ENCODE measurements around the gene TSEN2. TPM values are rescaled to one million over a fixed set of nuclear protein-coding genes. Genes with fewer than 3 reads are reported as not detected.
"Not testable (repeated sequence)": the region's sequence is repeated elsewhere in the genome, so short reads cannot be mapped to it uniquely, and the experiment has no call there.

TSEN2 gene
- total RNA-seq, 1 donor: 12.7 TPM

- Histone ChIP-seq H3K9me3 (ENCODE audit: low read depth, low read length) (no peaks in the 10 kb centered on the region), H3K4me1 (ENCODE audit: insufficient read depth, low read length) (no peaks in the 10 kb centered on the region), H3K4me3 (ENCODE audit: low read length) (no peak overlapping the region), H3K27me3 (ENCODE audit: insufficient read depth, low read length) (no peaks in the 10 kb centered on the region)
Measured at GRCh38 chr3:12522721-12523120, 38.4 kb downstream of the TSEN2 start.

DNA sequence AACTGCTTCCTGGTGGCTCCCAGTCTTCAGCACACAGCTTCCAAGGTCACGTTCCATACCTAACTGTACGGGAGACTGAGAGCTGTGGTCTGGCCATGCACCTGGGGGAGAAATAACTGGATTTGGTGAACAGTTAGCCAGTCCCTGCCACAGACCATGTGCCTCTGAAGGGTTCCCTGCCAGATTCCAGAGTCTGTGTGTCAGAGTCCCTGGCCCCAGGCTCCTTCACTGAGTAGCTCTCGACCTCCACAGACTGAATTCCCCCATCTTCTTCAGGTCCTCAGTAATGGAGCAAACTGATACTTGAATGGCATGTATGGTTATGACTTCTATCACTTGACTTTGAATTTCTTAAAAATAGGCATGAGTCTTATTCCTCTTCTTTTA lies 43.5 kb downstream of the TSEN2 start:
- no peaks in the 10 kb centered on the region for H3K9me3 ChIP-seq (ENCODE audit: low read depth, low read length)
- no peaks in the 10 kb centered on the region for H3K4me1 ChIP-seq (ENCODE audit: insufficient read depth, low read length)
- no peak overlapping the region for H3K4me3 ChIP-seq (ENCODE audit: low read length)
- H3K27me3 ChIP-seq (ENCODE audit: insufficient read depth, low read length): no peaks in the 10 kb centered on the region

DNA sequence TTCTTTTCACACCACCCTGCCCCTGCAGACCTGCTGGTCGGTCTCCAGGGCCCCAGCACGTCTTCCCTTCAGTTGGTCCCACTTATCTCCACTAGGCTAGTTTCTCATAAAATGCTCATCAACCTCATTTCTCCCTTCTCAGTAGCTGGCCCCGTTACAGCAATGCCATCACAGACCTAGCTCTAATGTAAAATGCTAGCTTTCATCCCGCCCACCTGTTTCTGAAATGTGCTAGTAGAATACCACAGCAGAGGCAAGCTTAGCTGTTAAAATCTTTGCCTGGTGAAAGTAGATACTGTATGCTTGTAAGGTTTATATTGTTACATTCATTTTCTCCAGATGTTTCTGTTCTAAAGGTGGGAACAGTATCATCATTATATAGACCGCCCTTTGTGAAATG lies 47.9 kb downstream of the TSEN2 start:
- Histone ChIP-seq H3K27me3 (ENCODE audit: insufficient read depth, low read length) (no peaks in the 10 kb centered on the region), H3K4me1 (ENCODE audit: insufficient read depth, low read length) (no peaks in the 10 kb centered on the region), H3K4me3 (ENCODE audit: low read length) (no peak overlapping the region), H3K9me3 (ENCODE audit: low read depth, low read length) (no peaks in the 10 kb centered on the region)

- H3K9me3 ChIP-seq (ENCODE audit: low read depth, low read length): no peaks in the 10 kb centered on the region
Measured at GRCh38 chr3:12536423-12536822, 52.1 kb downstream of the TSEN2 start.

DNA sequence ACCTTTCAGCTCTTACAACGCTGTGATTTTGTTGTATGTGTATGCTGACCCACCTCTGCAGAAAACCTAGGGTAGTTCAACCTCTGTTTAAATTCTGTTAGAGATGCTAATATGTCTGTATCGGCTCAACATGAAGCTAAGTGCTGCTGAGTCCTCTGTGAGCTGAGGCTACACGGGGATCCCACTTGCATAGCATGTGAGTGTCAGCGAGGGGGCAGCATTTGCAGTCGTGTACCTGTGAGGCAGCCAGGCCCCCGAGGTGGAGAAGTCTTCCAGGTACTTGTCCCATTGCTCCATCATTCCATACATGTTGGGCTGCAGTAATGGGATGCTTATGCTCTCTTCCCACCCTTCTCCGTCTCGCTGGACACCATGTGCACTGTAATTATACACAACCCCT lies 57.3 kb downstream of the TSEN2 start:
- no peaks in the 10 kb centered on the region for H3K4me1 ChIP-seq (ENCODE audit: insufficient read depth, low read length)
- no peak overlapping the region for H3K4me3 ChIP-seq (ENCODE audit: low read length)
- H3K27me3 ChIP-seq (ENCODE audit: insufficient read depth, low read length): no peaks in the 10 kb centered on the region
- H3K9me3 ChIP-seq (ENCODE audit: low read depth, low read length): no peaks in the 10 kb centered on the region

More at GRCh38 chr3:12536423-12536822, 52.1 kb downstream of the TSEN2 start:
- H3K4me1 ChIP-seq (ENCODE audit: insufficient read depth, low read length): no peaks in the 10 kb centered on the region
- H3K27me3 ChIP-seq (ENCODE audit: insufficient read depth, low read length): no peaks in the 10 kb centered on the region
- H3K4me3 ChIP-seq (ENCODE audit: low read length): no peak overlapping the region

GRCh38 chr3:12543497-12543896 lies 59.2 kb downstream of the TSEN2 start:
- H3K9me3 ChIP-seq (ENCODE audit: low read depth, low read length); H3K27me3 ChIP-seq (ENCODE audit: insufficient read depth, low read length): not testable (repeated sequence)

DNA sequence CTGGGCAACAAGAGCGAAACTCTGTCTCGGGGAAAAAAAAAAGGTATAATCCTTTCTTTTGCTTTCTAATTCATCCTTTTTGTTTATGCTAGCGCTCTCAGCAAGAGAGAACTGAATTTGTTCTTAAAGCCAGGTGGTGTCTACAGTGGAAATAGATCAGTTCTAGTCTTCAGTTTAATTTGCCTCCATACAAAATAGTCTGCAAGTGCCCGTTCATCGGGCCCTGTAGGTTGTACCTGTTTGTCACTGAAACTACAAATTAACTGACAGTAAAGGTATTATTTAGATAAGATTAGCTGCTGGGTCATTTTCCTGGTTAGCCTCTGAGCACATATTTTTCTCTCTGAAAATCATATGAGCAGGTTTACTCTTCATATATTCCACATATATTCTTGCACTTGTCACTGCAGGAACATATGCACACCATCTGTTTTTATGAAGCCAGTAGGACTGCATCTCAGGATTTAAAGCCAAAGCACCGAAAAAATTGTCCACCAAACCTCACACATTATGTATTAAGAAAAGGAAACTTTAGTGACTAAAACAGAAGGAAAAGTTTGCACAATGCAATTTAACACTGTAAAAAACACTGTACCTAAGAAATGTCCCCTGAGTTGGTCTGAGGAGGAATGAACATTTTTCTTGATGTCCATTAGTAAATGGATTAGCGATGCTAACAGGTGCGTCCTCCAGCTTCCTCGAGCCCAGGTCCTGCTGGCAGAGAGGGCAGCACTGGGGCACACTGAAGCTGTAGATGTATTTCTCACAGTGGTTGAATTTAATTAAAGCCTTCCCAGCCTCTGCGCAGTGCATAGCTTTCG lies 60.6 kb downstream of the TSEN2 start:
- Histone ChIP-seq H3K27me3 (ENCODE audit: insufficient read depth, low read length) (no peaks in the 10 kb centered on the region), H3K4me3 (ENCODE audit: low read length) (no peak overlapping the region), H3K4me1 (ENCODE audit: insufficient read depth, low read length) (no peaks in the 10 kb centered on the region), H3K9me3 (ENCODE audit: low read depth, low read length) (no peaks in the 10 kb centered on the region)

More at GRCh38 chr3:12543497-12543896, 59.2 kb downstream of the TSEN2 start:
- not testable (repeated sequence) for H3K4me3 ChIP-seq (ENCODE audit: low read length); H3K4me1 ChIP-seq (ENCODE audit: insufficient read depth, low read length)

- Histone ChIP-seq H3K27me3 (ENCODE audit: insufficient read depth, low read length) (no peaks in the 10 kb centered on the region), H3K4me1 (ENCODE audit: insufficient read depth, low read length) (no peaks in the 10 kb centered on the region), H3K9me3 (ENCODE audit: low read depth, low read length) (no peaks in the 10 kb centered on the region), H3K4me3 (ENCODE audit: low read length) (no peak within 1 kb of the TSS)
Measured at GRCh38 chr3:12545473-12545791, 61.2 kb downstream of the TSEN2 start, which contains the start of gene MKRN2OS. Gene MKRN2OS, minus strand, starts transcription at chr3:12545499. Its CDS starts 35 bp downstream, at chr3:12545464.

- Histone ChIP-seq H3K9me3 (ENCODE audit: low read depth, low read length) (no peaks in the 10 kb centered on the region), H3K4me1 (ENCODE audit: insufficient read depth, low read length) (peaks cover 9% of the 10 kb centered on the region), H3K27me3 (ENCODE audit: insufficient read depth, low read length) (peaks cover 17% of the 10 kb centered on the region), H3K4me3 (ENCODE audit: low read length) (no peak overlapping the region)
Measured at GRCh38 chr3:12549971-12550760, 65.9 kb downstream of the TSEN2 start.

DNA sequence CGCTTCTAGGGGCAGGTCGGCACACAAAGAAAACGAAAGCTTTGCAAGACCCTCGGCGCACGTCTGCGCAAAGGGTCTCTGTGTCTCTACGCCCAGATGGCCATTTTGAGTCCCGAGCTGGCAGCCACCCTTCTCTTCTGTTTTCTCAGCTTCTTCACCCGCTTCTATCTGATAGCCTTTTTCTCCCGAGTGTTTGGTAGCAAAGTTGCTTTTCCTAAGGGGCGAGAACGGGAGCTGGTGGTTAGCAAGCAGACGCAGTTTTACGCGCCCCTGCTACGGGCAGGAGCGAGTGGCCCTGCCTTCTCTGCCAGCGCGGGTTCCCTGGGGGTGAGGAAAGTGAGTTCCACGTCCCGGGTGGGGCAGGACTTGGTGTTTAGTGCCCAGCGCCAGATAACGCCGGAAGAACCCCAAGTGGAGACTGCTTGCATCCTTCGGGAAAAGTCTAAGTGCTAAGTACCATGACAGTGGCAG lies 69.7 kb downstream of the TSEN2 start:
- Histone ChIP-seq H3K27me3 (ENCODE audit: insufficient read depth, low read length) (peaks cover 21% of the 10 kb centered on the region), H3K9me3 (ENCODE audit: low read depth, low read length) (no peaks in the 10 kb centered on the region), H3K4me1 (ENCODE audit: insufficient read depth, low read length) (peaks cover 28% of the 10 kb centered on the region), H3K4me3 (ENCODE audit: low read length) (peak overlapping the region; percentile 27)

DNA sequence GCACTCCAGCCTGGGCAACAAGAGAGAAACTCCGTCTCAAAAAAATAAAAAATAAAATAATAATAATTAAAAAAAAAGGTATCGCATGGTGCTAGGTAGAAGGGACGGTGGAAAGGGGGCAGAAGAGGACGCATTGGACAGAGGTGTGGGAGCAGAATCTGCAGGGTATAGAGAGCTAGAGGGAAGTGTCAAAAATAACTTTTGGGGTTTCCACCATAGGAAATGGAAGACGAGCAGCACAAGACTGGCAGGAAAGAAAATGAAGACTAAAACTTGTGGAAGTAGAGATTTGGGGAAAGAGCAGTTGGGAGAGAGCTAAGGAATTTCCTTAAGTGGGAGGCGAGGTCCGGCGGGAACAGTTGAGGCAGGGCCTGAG lies 72.0 kb downstream of the TSEN2 start:
- peaks cover 21% of the 10 kb centered on the region for H3K27me3 ChIP-seq (ENCODE audit: insufficient read depth, low read length)
- H3K4me3 ChIP-seq (ENCODE audit: low read length): peak overlapping the region; percentile 64
- no peaks in the 10 kb centered on the region for H3K9me3 ChIP-seq (ENCODE audit: low read depth, low read length)
- peaks cover 46% of the 10 kb centered on the region for H3K4me1 ChIP-seq (ENCODE audit: insufficient read depth, low read length)

DNA sequence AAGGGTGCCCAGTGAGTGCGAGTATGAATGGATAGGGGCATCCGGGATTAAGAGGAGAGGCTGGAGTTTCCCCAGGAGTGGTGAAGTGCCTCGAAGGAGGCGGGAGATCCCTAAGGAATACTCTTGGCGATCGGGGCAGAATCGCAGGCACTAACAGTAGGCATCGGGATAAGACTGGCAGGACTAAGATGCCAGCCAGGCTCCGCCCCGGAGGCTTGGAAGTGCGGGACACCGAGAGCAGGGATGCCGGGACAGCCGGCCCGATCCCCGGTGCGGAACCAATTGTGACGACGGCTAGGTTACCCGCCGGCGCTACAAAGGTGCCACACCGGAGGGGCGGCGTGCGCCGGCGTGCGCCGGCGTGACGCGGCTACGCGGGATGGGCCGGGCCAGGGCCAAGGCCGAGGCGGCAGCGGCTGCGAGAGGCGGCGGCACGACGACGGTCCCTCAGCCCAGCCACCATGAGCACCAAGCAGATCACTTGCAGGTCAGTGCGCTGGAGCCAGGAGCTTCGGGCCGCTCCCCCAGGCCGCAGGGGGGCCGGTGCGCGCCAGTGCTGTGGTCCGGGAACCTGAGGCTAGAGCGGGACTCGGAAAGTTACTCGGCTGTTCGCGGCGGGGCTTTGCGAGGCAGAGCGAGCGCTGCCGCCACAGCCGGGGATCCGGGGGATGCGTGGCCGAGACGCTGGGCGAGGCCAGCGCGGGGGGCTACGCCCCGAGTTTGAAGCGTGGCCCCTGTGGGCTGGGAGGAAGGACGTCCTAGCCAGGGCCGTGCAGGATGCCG lies 72.6 kb downstream of the TSEN2 start, which contains the start of gene MKRN2:
TSS of gene MKRN2 (plus strand) at position 398 of the 783 bp plus-strand sequence. CDS start at position 462, 64 bp downstream.
- Histone ChIP-seq H3K4me1 (ENCODE audit: insufficient read depth, low read length) (peaks cover 49% of the 10 kb centered on the region), H3K4me3 (ENCODE audit: low read length) (peak within 1 kb of the TSS; percentile 64), H3K27me3 (ENCODE audit: insufficient read depth, low read length) (peaks cover 21% of the 10 kb centered on the region), H3K9me3 (ENCODE audit: low read depth, low read length) (no peaks in the 10 kb centered on the region)

DNA sequence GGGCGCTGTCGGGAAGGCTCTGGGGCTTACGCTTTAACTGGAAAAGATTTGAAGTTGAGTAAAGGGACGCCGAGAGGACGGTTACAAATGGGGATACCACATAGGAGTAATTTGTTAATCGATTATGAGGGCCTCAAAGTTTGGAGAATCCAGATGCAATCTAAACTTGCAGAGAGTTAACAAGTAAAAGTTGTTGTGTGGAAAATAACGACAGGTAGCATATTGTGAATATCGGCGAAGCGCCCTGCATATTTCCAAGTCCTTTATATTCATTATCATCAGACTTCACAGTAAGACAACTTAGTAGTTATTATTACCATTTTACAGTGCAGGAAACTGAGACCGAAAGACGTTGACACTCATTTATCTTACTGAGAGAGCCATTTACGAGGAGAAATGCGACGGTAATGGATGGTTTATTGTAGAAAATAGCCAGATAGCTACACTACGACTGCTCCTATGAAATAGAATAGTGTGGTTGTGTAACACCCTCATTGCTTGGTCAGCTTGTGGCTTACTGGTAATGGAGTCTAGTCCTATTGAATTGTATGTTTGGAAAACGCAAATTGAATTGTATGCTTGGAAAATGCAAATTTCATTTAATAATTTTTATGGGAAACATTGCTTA lies 73.3 kb downstream of the TSEN2 start:
- Histone ChIP-seq H3K9me3 (ENCODE audit: low read depth, low read length) (no peaks in the 10 kb centered on the region), H3K27me3 (ENCODE audit: insufficient read depth, low read length) (peaks cover 21% of the 10 kb centered on the region), H3K4me3 (ENCODE audit: low read length) (peak overlapping the region; percentile 64), H3K4me1 (ENCODE audit: insufficient read depth, low read length) (peaks cover 52% of the 10 kb centered on the region)

DNA sequence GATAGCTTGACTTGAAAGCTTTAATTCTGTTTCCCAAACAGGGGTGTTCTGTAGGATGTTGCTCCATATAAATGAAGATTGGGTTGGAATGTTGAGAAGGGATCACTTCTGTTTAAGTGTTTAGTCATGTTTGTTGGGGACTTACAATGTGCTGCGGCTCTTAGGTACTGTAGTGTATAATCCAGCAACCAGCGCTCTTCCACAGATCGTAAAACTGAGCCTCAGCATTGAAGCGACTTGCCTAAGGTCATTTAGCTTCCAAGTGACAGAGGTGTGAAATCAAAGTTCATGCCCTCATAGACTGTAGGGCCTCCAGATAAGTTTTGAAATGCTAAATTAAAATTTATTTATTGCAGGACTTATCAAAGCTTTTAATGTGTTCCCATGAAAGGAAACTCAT lies 74.4 kb downstream of the TSEN2 start:
- Histone ChIP-seq H3K4me1 (ENCODE audit: insufficient read depth, low read length) (peaks cover 50% of the 10 kb centered on the region), H3K9me3 (ENCODE audit: low read depth, low read length) (no peaks in the 10 kb centered on the region), H3K4me3 (ENCODE audit: low read length) (no peak overlapping the region), H3K27me3 (ENCODE audit: insufficient read depth, low read length) (peaks cover 12% of the 10 kb centered on the region)
